Right ventricle myocardium superior (tissue), 1 donor: ENCODE measurements around the gene SRRM5. TPM values are rescaled to one million over a fixed set of nuclear protein-coding genes. Genes with fewer than 3 reads are reported as not detected.
"Not testable (repeated sequence)": the region's sequence is repeated elsewhere in the genome, so short reads cannot be mapped to it uniquely, and the experiment has no call there.

ENCODE experiments used
- ATAC-seq: fragments of 200-7000 bp; cut with Tn5 transposase; one replicate; pipeline ENCODE4 v1.9.1; 2020; ENCODE audit warnings: mild to moderate bottlenecking; ENCODE audit not compliant: poor library complexity
- DNase-seq: peaks from one replicate; pipeline ENCODE4 v3.0.0-alpha.2; 2020
- intact Hi-C: fragments of 100-400 bp; cut with DNase I; formaldehyde crosslinking; loops from one replicate; pipeline ENCODE4 v1.11.2; 2022
- total RNA-seq: library from RNA; stranded (reverse); fragmentation: NEBNext Ultra II Directional; extraction: Animal tissue kit (Norgen Biotek cat#: 25700); gene quantifications from one replicate; pipeline ENCODE4 v1.2.1, GENCODE V29; 2021
- donor health status: DM: no; HTN: yes; CAD: no; lungs with severe emphysema.

The SRRM5 gene
- total RNA-seq, 1 donor from 2014 or later, result 0.13 TPM

- ATAC-seq (no peak), DNase-seq (no peak)
- intact Hi-C loops, result no loop called here
These were observed 22.6 kb upstream of the SRRM5 start for GRCh38 chr19:43589277-43589676.

GRCh38 chr19:43589678-43590077 is 22.2 kb upstream of the SRRM5 start:
- DNase-seq (no peak), ATAC-seq (no peak)
- intact Hi-C loops, result no loop called here

- DNase-seq, result no peak
- ATAC-seq, result no peak
- intact Hi-C loops, result no loop called here
These were observed 19.8 kb upstream of the SRRM5 start for GRCh38 chr19:43591904-43592772.

- DNase-seq (no peak), ATAC-seq (no peak)
- intact Hi-C loops, result no loop called here
These were observed 19.0 kb upstream of the SRRM5 start for GRCh38 chr19:43592800-43593350.

- ATAC-seq (no peak), DNase-seq (no peak)
- intact Hi-C loops, result no loop called here
These were observed 17.7 kb upstream of the SRRM5 start for GRCh38 chr19:43594081-43594697.

GRCh38 chr19:43594710-43595604 is 16.9 kb upstream of the SRRM5 start:
- DNase-seq, result peak; percentile 67
- ATAC-seq, result peak; percentile 4
- intact Hi-C loops, result no loop called here

- DNase-seq, result no peak
- intact Hi-C loops, result no loop called here
- peak; percentile 9 for ATAC-seq
These were observed 16.3 kb upstream of the SRRM5 start for GRCh38 chr19:43595605-43595998.

- peak; percentile 100 for DNase-seq
- intact Hi-C loops, result no loop called here
- ATAC-seq, result peak; percentile 95
These were observed 15.7 kb upstream of the SRRM5 start, which contains the start of the genes IRGQ and ZNF576 for GRCh38 chr19:43595999-43596841. TSS of gene IRGQ (minus strand) at chr19:43596134. CDS start at chr19:43595338, 796 bp downstream. TSS of gene ZNF576 (plus strand) at chr19:43596595. CDS start at chr19:43597109, 514 bp downstream.

GRCh38 chr19:43596842-43597461 is 14.9 kb upstream of the SRRM5 start:
- no peak for DNase-seq
- intact Hi-C loops, result no loop called here
- ATAC-seq, result no peak

GRCh38 chr19:43597876-43598275 is 14.0 kb upstream of the SRRM5 start:
- DNase-seq, result no peak
- ATAC-seq, result no peak
- intact Hi-C loops, result no loop called here

- no peak for ATAC-seq
- DNase-seq, result no peak
- intact Hi-C loops, result no loop called here
These were observed 13.2 kb upstream of the SRRM5 start for GRCh38 chr19:43598445-43599240.

GRCh38 chr19:43599635-43600295 is 12.1 kb upstream of the SRRM5 start:
- intact Hi-C loops, result no loop called here
- DNase-seq (no peak), ATAC-seq (no peak)

GRCh38 chr19:43600326-43600725 is 11.6 kb upstream of the SRRM5 start:
- ATAC-seq, intact Hi-C loops, DNase-seq: not testable (repeated sequence)

- intact Hi-C loops, result no loop called here
- no peak for ATAC-seq
- DNase-seq, result no peak
These were observed 5.9 kb upstream of the SRRM5 start for GRCh38 chr19:43605875-43606568.

- DNase-seq (no peak), ATAC-seq (no peak)
- intact Hi-C loops, result no loop called here
These were observed 5.2 kb upstream of the SRRM5 start for GRCh38 chr19:43606569-43607229.
